Stimulated activated CD8-positive, alpha-beta memory T cell treated with anti-CD3 and anti-CD28 coated beads, Interleukin-15, amount 100 ng/mL, for 1 hour (primary cell): ENCODE data around the gene EOMES.

Experiments
- DNase-seq: peaks from one replicate; pipeline ENCODE4 v3.0.0-alpha.2; 2020; ENCODE audit warnings: low read depth

EOMES gene

GRCh38 chr3:27680517-27681246 is 41.4 kb downstream of the EOMES start:
- DNase-seq: no peak

DNA sequence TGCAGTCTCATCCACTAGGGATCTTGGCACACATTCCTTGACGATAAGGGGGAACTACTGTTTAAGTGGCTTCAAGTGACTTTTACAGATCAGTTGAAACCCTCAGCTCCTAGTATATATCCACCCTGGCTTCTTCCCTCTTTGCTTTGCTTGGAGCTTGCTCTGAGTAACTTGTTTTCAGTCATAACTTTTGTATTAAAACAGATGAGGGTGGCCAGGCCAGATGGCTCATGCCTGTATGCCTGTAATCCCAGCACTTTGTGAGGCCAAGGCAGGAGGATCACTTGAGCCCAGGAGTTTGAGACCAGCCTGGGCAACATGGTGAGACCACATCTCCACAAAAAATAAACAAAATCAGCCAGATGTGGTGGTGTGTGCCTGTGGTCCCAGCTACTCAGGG is 42.4 kb downstream of the EOMES start:
- no peak for DNase-seq

DNA sequence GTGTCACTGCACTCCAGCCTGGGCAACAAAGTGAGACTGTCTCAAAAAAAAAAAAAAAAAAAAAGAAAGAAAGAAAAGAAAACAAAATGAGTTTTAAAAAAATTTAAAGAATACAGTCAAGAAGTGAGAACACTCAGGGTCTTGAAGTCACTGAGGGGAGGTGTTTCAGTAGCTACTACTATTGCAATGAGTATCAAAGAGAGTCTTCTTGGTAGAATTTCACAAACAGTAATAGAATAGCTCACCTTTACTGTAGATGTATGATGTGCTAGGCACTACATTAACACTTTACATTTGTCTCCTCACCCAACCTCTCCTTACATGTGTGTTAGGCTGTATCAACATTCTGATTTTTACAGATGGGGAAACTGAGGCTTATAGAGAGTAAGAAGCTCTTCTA is 43.9 kb downstream of the EOMES start:
- DNase-seq: no peak

- no peak for DNase-seq
Observed at GRCh38 chr3:27677565-27677964, 44.6 kb downstream of the EOMES start.

DNA sequence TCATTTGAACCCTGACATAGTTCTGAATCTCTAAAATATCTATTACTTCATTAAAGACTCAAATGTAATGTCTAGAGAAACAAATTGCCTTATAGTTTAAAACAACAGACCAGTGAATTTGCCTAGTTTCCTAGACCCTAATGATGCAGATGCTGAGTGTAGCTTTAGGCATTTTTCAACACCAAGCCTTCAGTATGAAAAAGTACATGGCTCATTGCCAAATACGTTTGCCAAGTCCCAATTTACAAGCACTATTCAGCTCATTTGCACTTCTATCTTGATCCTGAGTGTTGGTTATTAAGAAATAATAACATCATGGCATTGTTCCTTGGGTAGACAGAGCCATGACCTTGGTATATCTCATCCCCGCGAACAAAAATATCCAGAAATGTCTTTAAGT is 46.8 kb downstream of the EOMES start:
- no peak for DNase-seq

DNA sequence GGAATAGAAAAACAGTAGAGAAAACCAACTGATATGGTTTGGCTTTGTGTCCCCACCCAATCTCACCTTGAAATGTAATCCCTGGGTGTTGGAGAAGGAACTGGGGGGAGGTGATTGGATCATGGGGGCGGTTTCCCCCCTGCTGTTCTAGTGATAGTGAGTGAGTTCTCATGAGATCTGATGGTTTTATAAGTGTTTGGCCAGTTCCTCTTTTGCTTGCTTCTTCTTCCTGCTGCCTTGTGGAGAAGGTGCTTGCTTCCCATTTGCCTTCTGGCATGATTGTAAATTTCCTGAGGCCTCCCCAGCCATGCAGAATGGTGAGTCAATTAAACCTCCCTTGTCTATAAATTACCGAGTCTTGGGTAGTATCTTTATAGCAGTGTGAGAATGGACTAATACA is 48.4 kb downstream of the EOMES start:
- no peak for DNase-seq

DNA sequence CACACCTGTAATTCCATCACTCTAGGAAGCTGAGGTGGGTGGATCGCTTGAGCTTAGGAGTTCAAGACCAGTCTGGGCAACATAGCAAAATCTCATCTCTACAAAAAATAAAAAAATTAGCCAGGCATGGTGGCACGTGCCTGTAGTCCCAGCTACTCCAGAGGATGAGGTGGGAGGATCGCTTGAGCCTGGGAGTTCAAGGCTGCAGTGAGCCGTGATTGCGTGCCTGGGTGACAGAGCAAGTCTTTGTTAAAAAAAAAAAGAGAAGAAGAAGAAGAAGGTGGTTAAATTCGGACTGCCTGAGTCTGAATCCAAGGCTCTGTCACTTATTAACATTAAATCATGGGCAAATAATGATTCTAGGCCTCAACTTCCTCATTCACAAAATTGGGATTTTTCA is 51.0 kb downstream of the EOMES start:
- DNase-seq: no peak

DNA sequence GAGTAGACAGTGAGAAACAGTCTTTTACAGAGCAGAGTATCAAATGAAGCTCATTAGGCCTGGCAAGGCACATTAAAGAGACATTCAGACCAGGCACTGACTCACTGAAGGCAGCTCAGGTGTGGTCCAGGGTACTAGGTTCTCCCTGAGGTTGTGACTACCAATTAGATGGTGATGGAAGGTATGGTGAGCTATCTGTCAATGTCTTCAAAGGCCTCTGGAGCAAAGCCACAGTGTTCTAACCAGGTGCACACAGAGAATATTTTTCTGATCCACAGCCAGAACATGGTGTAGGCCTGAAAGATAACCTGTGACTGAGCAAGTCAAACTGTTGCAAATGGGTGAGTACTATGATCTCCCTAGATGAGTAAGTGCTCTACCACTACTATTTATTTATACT is 51.5 kb downstream of the EOMES start:
- no peak for DNase-seq

- DNase-seq: no peak
Observed at GRCh38 chr3:27669591-27669990, 52.5 kb downstream of the EOMES start.

DNA sequence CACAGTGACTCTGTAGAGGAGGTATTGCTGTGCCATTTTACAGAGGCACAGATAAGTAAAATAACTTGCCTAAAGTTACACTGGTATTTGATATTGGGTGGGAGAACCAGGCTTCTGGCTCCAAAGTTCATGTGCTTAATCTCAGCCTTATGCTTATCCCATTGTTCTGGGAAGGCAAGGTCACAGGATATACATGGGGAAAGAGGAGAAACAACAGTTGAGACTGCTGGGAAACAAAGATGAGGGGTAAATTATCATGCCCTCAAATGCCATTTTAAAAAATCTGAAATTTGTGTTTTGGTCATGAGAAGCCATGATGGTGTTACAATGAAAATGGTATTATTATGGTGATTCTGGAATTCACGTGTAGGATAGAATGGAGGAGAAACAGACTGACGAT is 54.4 kb downstream of the EOMES start:
- DNase-seq: no peak

GRCh38 chr3:27666708-27667107 is 55.4 kb downstream of the EOMES start:
- no peak for DNase-seq

DNA sequence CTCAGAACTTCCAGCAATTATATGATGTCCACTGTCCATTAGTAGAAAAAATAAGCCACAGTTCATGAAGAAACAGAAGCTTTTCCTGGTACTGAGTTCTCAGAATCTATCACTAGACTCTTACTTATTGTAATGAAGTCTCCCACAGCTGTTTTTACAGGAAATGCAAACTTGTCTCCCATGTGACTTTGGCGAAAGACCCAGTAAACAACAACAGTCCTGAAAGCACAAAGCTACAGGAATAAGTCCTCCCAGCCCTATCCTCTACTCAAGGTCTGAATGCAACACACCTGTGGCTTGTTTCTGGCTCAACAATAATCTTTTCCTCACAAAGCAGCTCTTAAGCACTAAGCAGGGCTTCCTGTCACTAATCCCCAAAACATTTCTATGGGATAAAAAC is 55.9 kb downstream of the EOMES start:
- DNase-seq: no peak
